Stimulated activated effector memory CD8-positive, alpha-beta T cell treated with anti-CD3 and anti-CD28 coated beads, Interleukin-12 subunit alpha, Interleukin-12 subunit beta, amount 100 ng/mL, for 72 hours (primary cell): ENCODE measurements around the gene MXRA8.

ENCODE experiments used
- ATAC-seq: fragments of 150-1000 bp; cut with Tn5 transposase; 2 replicates; pipeline ENCODE4 v1.10.0; 2021
- DNase-seq, 2 donors: peaks; one replicate each; pipeline ENCODE4 v3.0.0; 2021 to 2022; ENCODE audit warnings: low spot score in 2 of 2
- H3K27ac Mint-ChIP-seq: one replicate; pipeline ENCODE4 v1.8.0; 2022; ENCODE audit warnings: mild to moderate bottlenecking, mixed read lengths
- H3K36me3 Mint-ChIP-seq: one replicate; pipeline ENCODE4 v1.8.0; 2022; ENCODE audit warnings: mild to moderate bottlenecking, mixed read lengths
- H3K4me1 Mint-ChIP-seq: one replicate; pipeline ENCODE4 v1.8.0; 2022; ENCODE audit warnings: mixed read lengths
- H3K4me3 Mint-ChIP-seq: one replicate; pipeline ENCODE4 v1.8.0; 2022; ENCODE audit warnings: mild to moderate bottlenecking, mixed read lengths
- H3K9me3 Mint-ChIP-seq: one replicate; pipeline ENCODE4 v1.8.0; 2022; ENCODE audit warnings: mixed read lengths

MXRA8 gene

DNA sequence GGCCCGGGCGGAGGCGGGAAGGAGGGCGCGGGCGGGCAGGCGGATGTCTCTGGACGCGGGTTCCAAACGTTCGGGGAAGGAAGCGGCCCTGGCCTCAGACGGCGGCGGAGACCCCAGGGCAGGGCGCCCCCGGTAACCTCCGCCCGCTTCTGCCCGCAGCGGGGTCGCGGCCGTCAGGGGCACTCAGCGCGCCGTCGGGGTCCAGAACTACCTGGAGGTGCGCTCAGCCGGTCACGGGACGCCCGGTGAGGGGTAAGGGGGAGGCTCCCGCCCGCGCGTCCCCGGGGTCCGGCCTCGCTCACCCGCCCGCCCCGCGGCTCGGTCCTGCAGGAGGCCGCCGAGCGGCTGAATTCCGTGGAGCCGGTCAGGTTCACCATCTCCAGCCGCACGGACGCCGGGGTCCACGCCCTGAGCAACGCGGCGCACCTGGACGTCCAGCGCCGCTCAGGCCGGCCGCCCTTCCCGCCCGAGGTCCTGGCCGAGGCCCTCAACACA, 49.6 kb downstream of the MXRA8 start:
- Mint-ChIP-seq H3K4me3 (peak overlapping the region; percentile 78), H3K27ac (peak overlapping the region; percentile 43), H3K36me3 (peaks cover 42% of the 10 kb centered on the region), H3K4me1 (peaks cover 26% of the 10 kb centered on the region), H3K9me3 (no peaks in the 10 kb centered on the region)
- no peak for ATAC-seq
- DNase-seq: no peak

DNA sequence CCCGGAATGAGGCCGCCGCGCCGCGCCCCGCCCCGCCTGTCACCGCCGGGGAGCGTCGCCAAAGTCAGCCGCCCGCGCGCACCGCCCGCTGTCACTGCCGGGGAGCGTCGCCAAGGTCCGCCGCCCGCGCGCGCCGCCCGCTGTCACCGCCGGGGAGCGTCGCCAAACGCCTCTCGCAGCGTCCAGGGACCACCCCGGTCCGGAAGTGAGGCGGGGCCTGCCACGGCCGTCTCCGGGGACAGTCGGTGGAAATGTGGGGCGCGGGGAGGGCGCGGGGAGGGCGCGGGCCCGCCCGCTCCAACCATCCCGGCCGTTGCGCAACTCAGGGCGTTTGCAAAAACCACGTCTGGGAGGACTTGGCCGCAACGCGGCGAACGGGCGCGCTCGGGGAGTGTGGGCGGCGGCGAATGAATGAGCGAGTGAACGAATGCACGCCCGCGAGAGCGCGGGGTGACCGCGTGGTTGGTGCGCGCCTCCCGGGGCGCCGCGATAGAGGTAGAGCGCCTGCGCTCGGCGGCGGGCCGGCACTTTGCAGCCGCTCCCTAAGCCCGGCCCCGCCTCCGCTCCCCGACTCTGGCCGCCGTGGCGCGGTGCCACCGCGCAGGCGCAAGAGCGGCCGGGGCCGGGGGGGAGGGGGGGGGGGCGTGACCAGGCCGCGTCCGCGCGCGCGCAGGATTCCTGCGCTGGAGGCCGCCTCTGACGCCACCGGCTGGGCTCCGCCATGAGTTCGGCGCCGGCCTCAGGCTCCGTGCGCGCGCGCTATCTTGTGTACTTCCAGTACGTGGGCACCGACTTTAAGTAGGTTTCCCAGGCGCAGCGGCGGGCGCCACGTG, 50.2 kb downstream of the MXRA8 start, which contains the start of the genes ACAP3 and PUSL1:
Gene ACAP3 (minus strand): TSS at position 8 of the 833 bp plus-strand sequence. CDS start 115 bp downstream, outside the sequence.
Gene PUSL1 (plus strand): TSS at position 675 of the 833 bp plus-strand sequence. CDS start 47 bp downstream, at position 722.
- ATAC-seq: peak; percentile 81
- Mint-ChIP-seq H3K4me1 (peaks cover 22% of the 10 kb centered on the region), H3K36me3 (peaks cover 35% of the 10 kb centered on the region), H3K9me3 (no peaks in the 10 kb centered on the region), H3K4me3 (peak within 1 kb of the TSS; percentile 78), H3K27ac (peak within 1 kb of the TSS; percentile 86)
- peak; percentile 83 to 94 for DNase-seq

DNA sequence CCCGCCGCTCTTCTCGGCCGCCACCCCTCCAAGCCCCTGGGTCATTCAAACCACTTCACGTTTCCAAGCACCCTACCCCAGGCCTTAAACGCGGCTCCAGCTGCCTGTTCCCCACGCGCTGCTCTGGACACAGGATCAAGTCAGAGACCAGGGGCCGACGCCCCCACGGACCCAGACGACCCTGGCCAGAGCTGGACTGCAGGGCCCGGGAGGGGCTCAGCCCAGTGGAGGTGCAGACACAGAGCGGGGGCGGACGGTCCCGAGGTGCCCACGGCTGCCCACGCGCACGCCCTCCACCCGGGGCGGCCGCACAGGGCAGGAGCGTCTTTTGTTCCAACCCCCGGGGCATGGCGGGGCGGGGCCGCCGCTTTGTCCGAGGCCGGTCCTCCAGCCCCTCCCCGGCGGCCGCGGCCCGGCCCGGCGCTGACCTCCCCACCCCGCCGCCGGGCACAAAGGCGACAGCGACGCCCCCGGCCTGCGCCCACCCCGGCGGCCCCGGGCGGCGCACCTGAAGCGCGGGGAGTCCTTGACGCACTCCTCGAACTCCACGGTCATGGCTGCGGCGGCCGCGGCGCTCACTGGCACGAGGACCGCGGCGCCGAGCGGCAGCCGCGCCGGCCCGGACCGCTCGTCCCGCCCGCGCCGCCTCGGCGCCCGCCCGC, 51.0 kb downstream of the MXRA8 start:
- peak overlapping the region; percentile 86 for H3K27ac Mint-ChIP-seq
- peaks cover 30% of the 10 kb centered on the region for H3K36me3 Mint-ChIP-seq
- H3K9me3 Mint-ChIP-seq: no peaks in the 10 kb centered on the region
- no peak for ATAC-seq
- peak in 1 of 2 donors; percentile 66 for DNase-seq
- peak overlapping the region; percentile 78 for H3K4me3 Mint-ChIP-seq
- H3K4me1 Mint-ChIP-seq: peaks cover 22% of the 10 kb centered on the region

DNA sequence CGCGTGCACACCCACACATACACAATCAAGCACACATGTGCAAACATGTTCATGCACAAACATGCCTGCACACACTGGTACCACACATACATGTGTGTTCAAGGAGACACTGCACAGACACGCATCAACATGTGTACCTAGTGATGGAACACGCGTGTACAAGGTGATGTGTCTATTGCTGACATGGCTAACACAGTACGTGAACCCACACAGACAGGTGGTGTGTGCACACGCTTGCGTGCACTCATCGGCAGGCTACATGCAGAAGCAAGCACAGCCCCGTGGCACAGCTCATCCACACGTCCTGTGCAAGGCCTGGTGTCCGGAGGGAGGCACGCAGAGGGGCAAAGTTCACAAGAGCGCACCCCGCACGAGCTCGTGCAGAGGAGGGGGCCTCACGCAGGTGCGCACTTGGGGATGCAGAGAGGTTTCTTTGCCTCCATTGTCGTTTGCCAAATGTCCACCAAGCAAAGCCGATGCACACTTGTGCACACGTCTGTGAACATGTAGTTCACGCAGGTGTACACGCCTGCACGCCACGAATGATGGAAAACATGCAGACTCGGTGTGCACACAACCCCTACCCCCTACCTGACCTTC, 51.6 kb downstream of the MXRA8 start:
- no peaks in the 10 kb centered on the region for H3K9me3 Mint-ChIP-seq
- ATAC-seq: no peak
- H3K4me1 Mint-ChIP-seq: peaks cover 22% of the 10 kb centered on the region
- H3K36me3 Mint-ChIP-seq: peaks cover 30% of the 10 kb centered on the region
- peak overlapping the region; percentile 86 for H3K27ac Mint-ChIP-seq
- DNase-seq: no peak
- H3K4me3 Mint-ChIP-seq: peak overlapping the region; percentile 78

DNA sequence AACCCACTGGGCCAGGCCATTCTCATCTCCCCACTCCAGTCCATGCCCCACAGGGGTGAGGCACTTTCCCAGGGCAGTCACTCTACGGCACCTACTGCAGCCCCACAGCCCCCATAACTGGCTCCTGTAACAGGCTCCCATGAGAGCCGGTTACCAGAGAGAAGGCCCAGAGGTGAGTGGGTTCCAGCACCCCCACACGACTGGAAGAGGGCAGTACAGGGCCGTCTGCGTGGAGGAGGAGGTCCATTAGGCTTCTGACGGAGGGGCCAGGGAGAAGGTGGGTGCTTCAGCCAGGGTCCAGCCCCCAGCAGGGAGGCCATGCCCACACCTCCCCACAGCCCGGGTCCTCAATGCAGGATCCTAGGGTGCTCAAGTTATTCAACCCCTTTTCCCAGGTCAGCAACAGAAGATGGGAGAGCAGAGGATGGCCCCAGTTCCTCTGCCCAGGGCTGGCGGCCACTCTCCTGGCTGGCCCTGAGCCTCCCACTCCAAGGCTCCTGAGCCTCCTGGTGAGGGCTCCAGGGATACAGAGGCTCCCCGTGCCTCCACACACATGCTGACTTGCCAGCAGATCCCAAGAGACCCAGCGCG, 52.2 kb downstream of the MXRA8 start:
- Mint-ChIP-seq H3K27ac (peak overlapping the region; percentile 86), H3K4me3 (peak overlapping the region; percentile 78), H3K4me1 (peaks cover 22% of the 10 kb centered on the region), H3K36me3 (peaks cover 30% of the 10 kb centered on the region), H3K9me3 (no peaks in the 10 kb centered on the region)
- DNase-seq (no peak), ATAC-seq (no peak)

DNA sequence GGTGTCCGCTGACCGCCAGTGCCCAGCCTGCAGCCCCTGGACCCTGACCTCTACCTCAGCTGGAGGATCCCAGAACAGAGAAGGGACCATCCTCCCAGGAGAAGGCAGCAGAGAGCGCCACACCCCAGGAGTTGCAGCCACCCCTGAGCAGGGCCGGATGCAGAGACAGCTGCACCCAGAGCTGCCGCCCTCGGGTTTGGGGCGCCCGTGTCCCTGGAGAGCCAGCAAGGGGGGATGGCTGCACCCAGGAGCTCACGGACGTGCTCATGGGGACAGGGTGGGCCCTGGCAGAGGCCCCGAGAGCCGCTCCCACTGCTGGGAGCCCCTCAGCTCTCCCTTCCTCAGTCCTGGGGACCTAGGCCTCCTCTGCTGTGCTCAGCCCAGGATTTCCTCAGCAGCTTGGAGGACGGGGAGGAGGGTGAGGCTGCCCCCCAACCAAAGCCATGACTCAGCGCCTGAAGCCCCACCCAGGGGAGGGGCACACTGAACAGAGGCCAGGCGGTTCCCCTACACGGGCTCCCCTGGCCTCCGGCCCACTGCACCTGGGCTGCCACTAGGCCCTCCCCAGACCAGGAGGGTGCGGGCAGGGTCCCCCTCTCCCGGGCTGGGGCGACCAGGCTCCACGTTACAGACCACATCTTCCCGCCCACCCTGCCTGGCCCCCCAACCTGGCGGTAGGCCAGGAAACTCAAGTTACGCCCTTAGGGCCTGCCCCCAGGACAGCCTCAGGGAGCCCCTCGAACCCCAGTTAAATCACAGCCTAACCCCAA, 52.9 kb downstream of the MXRA8 start:
- H3K27ac Mint-ChIP-seq: peak overlapping the region; percentile 86
- peaks cover 27% of the 10 kb centered on the region for H3K36me3 Mint-ChIP-seq
- H3K4me1 Mint-ChIP-seq: peaks cover 22% of the 10 kb centered on the region
- H3K4me3 Mint-ChIP-seq: peak overlapping the region; percentile 78
- no peaks in the 10 kb centered on the region for H3K9me3 Mint-ChIP-seq
- peak; percentile 46 to 81 for DNase-seq
- peak; percentile 52 for ATAC-seq

DNA sequence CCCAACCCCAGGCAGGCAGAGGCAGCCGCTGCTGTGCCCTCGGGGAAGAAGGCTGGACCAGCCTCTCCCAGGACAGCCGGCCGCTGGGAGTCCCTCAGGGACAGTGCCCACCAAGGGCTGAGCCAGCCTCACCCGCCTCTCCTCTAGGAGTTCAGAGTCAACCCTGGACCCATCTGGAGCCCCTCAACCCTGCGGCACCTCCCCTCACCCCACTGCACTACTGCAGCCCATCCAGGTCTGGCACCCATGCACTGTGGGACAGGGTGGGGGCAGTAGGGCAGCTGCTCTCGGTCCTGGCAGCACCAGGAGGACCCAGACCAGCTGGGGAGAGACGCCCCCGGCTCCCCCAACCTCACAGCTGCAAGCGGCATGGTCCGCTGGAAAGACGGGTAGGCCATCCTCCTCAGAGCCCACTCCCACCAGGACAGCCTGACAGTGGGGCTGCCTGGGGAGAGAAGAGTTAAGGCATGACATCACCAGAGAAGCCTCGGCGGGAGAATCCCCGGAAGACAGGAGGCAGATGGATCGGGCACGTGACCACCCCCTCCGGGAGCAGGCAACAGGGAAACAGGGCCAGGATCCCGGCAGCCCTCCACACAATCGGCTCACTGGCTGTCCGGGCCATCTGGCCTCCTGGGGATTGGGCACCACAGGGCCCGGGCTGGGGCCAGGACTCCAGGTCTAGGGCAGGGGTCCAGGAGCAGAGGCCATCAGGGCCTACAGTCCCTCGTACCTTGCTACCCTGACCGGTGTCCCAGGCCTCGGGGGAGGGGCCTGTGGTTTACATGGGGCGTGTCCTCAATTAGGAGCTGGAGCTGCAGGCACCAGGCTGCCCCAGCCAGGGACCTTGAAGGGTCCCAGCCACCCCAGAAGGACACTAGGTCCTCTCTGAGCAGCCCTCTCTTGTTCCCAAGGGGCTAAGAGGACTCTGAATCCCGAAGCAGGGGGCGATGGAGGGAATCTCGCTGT, 53.7 kb downstream of the MXRA8 start:
- no peak for ATAC-seq
- no peaks in the 10 kb centered on the region for H3K9me3 Mint-ChIP-seq
- H3K27ac Mint-ChIP-seq: no peak overlapping the region
- peak overlapping the region; percentile 78 for H3K4me3 Mint-ChIP-seq
- DNase-seq: no peak
- H3K4me1 Mint-ChIP-seq: peaks cover 29% of the 10 kb centered on the region
- peaks cover 18% of the 10 kb centered on the region for H3K36me3 Mint-ChIP-seq

DNA sequence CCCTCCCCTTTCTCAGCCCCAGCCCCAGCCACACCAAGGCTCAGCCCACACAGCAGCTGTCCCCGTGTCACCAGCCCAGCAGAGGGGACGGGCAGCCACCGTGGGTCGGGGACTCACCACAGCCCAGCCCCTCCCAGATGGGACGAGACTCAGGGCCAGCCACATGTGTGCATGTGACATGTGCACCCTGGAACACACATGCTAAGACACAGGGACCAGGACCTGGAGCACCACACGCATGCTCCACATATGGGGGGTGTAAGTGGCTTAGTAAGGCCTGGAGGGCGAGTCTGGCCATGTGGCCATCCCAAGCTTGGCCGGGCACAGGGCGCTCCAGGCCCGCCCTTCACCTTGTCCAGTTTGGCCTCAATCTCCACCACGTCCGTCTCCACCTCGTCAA, 54.6 kb downstream of the MXRA8 start:
- H3K4me1 Mint-ChIP-seq: peaks cover 29% of the 10 kb centered on the region
- no peak overlapping the region for H3K4me3 Mint-ChIP-seq
- DNase-seq: no peak

DNA sequence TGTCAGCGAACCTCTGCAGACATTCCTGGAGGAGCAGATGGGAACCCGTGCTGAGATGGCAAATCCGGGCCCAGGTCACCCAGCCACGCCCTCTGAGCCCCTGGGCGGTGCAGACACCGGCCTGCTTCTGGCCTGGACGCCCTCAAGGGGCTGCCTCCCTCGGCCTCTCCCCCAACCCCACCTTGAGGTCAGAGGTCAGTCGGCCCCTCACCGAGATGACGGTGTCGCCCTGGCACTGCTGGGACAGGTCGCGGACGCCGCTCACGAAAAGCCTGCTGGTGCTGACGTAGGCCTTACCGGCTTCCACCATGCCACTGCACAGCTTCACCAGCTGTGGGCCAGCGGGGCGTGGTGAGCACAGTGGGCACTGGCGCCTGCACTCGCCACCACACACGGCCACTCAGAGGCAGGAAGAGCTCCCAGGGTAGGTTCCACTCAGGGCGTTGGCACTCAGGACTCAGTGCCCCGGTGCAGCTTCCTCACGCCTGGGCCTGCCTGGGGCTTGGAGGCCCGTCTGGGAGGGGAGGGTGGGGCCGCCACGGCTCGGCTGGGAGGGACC, 55.3 kb downstream of the MXRA8 start:
- H3K36me3 Mint-ChIP-seq: peaks cover 12% of the 10 kb centered on the region
- no peaks in the 10 kb centered on the region for H3K9me3 Mint-ChIP-seq
- no peak overlapping the region for H3K27ac Mint-ChIP-seq
- DNase-seq: no peak
- no peak overlapping the region for H3K4me3 Mint-ChIP-seq
- ATAC-seq: no peak
- H3K4me1 Mint-ChIP-seq: peaks cover 29% of the 10 kb centered on the region

More for the DNA sequence above, 54.6 kb downstream of the MXRA8 start:
- no peaks in the 10 kb centered on the region for H3K9me3 Mint-ChIP-seq
- H3K36me3 Mint-ChIP-seq: peaks cover 12% of the 10 kb centered on the region
- no peak overlapping the region for H3K27ac Mint-ChIP-seq
- ATAC-seq: no peak
